ENCODE results near the gene TMEM179. TPM values are rescaled to one million over a fixed set of nuclear protein-coding genes. Genes with fewer than 3 reads are reported as not detected.
"Not testable (repeated sequence)": the region's sequence is repeated elsewhere in the genome, so short reads cannot be mapped to it uniquely, and the experiment has no call there.

TMEM179 gene
- total RNA-seq, 2 donors from 2014 or later, result 1.4 to 6.0 TPM

GRCh38 chr14:104583424-104584306 is 20.9 kb downstream of the TMEM179 start:
- H3K4me3 ChIP-seq, result no peak overlapping the region
- intact Hi-C loops (cut with DNase I), result no loop called here
- no peak overlapping the region for H3K27ac ChIP-seq
- WGBS, result 88% methylated on average over 23 of the region's 27 CpGs
- no peaks in the 10 kb centered on the region for H3K9me3 ChIP-seq
- no peaks in the 10 kb centered on the region for H3K27me3 ChIP-seq (replicated peaks; ENCODE audit: insufficient read depth)
- DNase-seq (ENCODE audit: low spot score), result no peak
- H3K36me3 ChIP-seq, result no peaks in the 10 kb centered on the region
- TF ChIP-seq POLR2A (IDR thresholded peaks at IDR 0.05), result no peak
- no peaks in the 10 kb centered on the region for H3K4me1 ChIP-seq (replicated peaks)

- H3K9me3 ChIP-seq, result no peaks in the 10 kb centered on the region
- no peaks in the 10 kb centered on the region for H3K4me1 ChIP-seq (replicated peaks)
- intact Hi-C loops (cut with DNase I), result no loop called here
- no peaks in the 10 kb centered on the region for H3K27me3 ChIP-seq (replicated peaks; ENCODE audit: insufficient read depth)
- H3K4me3 ChIP-seq, result no peak overlapping the region
- peak; percentile 43 for TF ChIP-seq POLR2AphosphoS5 (IDR thresholded peaks at IDR 0.05)
- no peak for TF ChIP-seq CTCF (IDR thresholded peaks at IDR 0.05)
- 21% methylated on average over 10 of the region's 12 CpGs for WGBS
- no peak overlapping the region for H3K27ac ChIP-seq
- DNase-seq (ENCODE audit: low spot score), result no peak
- no peaks in the 10 kb centered on the region for H3K36me3 ChIP-seq
Measured at GRCh38 chr14:104582662-104583061, 21.9 kb downstream of the TMEM179 start.

GRCh38 chr14:104582005-104582404 is 22.6 kb downstream of the TMEM179 start:
- no peak for DNase-seq (ENCODE audit: low spot score)
- H3K36me3 ChIP-seq, result no peaks in the 10 kb centered on the region
- H3K27me3 ChIP-seq (replicated peaks; ENCODE audit: insufficient read depth), result no peaks in the 10 kb centered on the region
- intact Hi-C loops (cut with DNase I), result no loop called here
- H3K27ac ChIP-seq, result no peak overlapping the region
- no peak for TF ChIP-seq POLR2AphosphoS5 (IDR thresholded peaks at IDR 0.05)
- TF ChIP-seq CTCF (IDR thresholded peaks at IDR 0.05), result no peak
- TF ChIP-seq POLR2A (IDR thresholded peaks at IDR 0.05), result no peak
- 75% methylated on average over 19 of the region's 20 CpGs for WGBS
- no peaks in the 10 kb centered on the region for H3K4me1 ChIP-seq (replicated peaks)
- no peak overlapping the region for H3K4me3 ChIP-seq
- no peaks in the 10 kb centered on the region for H3K9me3 ChIP-seq

- 88% methylated on average over 9 of the region's 9 CpGs for WGBS
- no peaks in the 10 kb centered on the region for H3K27me3 ChIP-seq (replicated peaks; ENCODE audit: insufficient read depth)
- DNase-seq (ENCODE audit: low spot score), result no peak
- no peaks in the 10 kb centered on the region for H3K9me3 ChIP-seq
- no peak overlapping the region for H3K4me3 ChIP-seq
- H3K4me1 ChIP-seq (replicated peaks), result no peaks in the 10 kb centered on the region
- H3K36me3 ChIP-seq, result no peaks in the 10 kb centered on the region
- no peak overlapping the region for H3K27ac ChIP-seq
- intact Hi-C loops (cut with DNase I), result no loop called here
- TF ChIP-seq CTCF (IDR thresholded peaks at IDR 0.05) (no peak), POLR2A (IDR thresholded peaks at IDR 0.05) (no peak), POLR2AphosphoS5 (IDR thresholded peaks at IDR 0.05) (no peak)
Measured at GRCh38 chr14:104581521-104581920, 23.1 kb downstream of the TMEM179 start.

- intact Hi-C loops (cut with DNase I), result no loop called here
- TF ChIP-seq CTCF (IDR thresholded peaks at IDR 0.05) (no peak), POLR2A (IDR thresholded peaks at IDR 0.05) (no peak), POLR2AphosphoS5 (IDR thresholded peaks at IDR 0.05) (no peak)
- Histone ChIP-seq H3K27me3 (replicated peaks; ENCODE audit: insufficient read depth) (no peaks in the 10 kb centered on the region), H3K36me3 (no peaks in the 10 kb centered on the region), H3K9me3 (no peaks in the 10 kb centered on the region), H3K4me3 (no peak overlapping the region), H3K27ac (no peak overlapping the region), H3K4me1 (replicated peaks) (no peaks in the 10 kb centered on the region)
- no peak for DNase-seq (ENCODE audit: low spot score)
- whole genome bisulfite sequencing, result 26% methylated on average over 8 of the region's 9 CpGs
Measured at GRCh38 chr14:104580961-104581360, 23.6 kb downstream of the TMEM179 start.

- H3K27me3 ChIP-seq (replicated peaks; ENCODE audit: insufficient read depth); intact Hi-C loops (cut with DNase I); H3K36me3 ChIP-seq; H3K4me3 ChIP-seq; H3K4me1 ChIP-seq (replicated peaks); H3K27ac ChIP-seq; H3K9me3 ChIP-seq; DNase-seq (ENCODE audit: low spot score): not testable (repeated sequence)
- WGBS, result 55% methylated on average over 4 of the region's 6 CpGs
Measured at GRCh38 chr14:104579939-104580338, 24.6 kb downstream of the TMEM179 start.
